GM18508 (cell line): ENCODE data around the gene HYLS1.

ENCODE experiments used
- ATAC-seq: cut with Tn5 transposase; IDR thresholded peaks from one replicate; pipeline ENCODE4 v1.9.1; 2021; ENCODE audit warnings: moderate number of reproducible peaks; ENCODE audit not compliant: insufficient read depth, unreplicated experiment

The HYLS1 gene

DNA sequence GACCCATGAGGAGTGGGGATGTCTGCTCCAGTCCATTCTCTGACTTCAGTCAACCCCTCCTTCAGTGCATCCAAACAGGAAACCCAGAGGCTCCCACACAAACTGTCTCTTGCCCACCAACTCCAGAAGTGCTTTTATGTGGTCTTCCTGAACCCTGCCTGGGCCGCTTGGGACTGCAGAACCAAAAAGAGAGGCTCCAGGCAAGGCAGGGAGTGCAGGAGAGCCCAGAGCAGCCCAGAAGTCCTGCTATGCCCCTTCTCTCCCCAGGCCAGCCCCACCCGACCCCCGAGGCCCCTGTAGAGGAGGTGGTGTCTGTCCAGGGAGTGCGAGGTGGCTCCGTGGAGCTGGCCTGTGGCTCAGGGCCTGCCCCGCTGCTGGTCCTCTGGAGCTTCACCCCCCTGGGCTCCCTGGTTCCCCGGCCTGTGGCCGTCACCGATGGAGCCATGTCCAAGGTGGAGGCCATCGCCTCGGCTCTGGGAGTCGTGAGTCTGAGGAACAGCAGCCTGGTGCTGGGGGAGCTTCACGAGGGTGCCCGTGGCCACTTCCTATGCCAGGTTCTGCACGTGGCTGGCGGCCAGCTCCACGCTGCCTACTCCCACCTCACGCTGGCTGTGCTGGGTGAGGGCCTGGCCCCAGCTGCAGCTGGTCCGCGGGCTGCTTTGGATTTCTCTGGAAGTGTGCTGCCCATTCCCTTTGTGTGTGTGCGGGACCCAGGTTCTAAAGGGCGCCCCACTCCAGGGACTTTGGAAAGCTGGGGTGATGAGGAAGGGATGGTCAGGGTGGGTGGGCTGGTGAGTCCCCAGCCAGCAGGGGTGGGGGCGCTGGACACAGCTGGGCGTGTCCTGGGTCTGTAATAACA, 60.2 kb downstream of the HYLS1 start:
- no peak for ATAC-seq

DNA sequence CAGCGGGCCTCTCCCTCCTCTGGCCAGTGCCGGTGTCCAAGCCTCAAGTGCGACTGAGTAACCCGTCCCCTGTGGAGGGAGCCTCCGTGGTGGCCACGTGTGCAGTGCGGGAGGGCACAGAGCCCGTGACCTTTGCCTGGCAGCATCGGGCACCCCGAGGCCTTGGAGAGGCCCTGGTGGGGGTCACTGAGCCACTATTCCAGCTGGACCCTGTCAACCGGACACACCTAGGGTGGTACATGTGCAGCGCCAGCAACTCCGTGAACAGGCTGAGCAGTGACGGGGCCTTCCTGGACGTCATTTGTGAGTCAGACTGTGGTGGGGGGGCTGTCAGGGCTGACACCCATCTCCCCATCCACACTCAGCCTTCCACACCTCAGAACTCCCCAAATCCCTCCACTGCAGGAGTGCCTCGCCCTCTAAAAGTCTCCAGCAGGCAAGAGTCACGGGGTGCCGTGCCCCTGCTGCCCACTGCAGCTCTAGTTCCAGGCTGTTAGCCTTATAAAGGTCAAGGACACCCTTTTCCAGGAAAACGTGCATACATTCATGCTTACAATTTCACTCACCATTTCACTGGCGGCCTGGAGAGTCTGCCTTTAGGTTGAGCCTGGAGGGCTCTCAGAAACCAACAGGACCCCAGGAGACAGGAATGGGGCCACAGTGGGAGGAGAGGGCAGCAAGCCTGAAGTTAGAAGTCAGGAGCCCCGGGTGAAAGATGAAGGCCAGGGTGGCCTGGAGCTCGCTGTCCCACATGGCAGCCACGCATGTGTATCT, 61.0 kb downstream of the HYLS1 start:
- ATAC-seq, result no peak

- no peak for ATAC-seq
Observed at GRCh38 chr11:125949271-125950177, 62.1 kb downstream of the HYLS1 start.

- ATAC-seq, result no peak
Observed at GRCh38 chr11:125950178-125950490, 62.7 kb downstream of the HYLS1 start.
